CD14-positive monocyte (primary cell): ENCODE data around the gene GOSR2. TPM values are rescaled to one million over a fixed set of nuclear protein-coding genes. Genes with fewer than 3 reads are reported as not detected.

Experiments
- DNase-seq, 3 donors: peaks; one replicate each; pipeline ENCODE4 v3.0.0-alpha.2; 2011 to 2022
- H2AFZ ChIP-seq: 2 replicates; pipeline ENCODE4 v1.6.0; 2012; ENCODE audit warnings: mild to moderate bottlenecking, low read depth, low read length, inconsistent platforms; ENCODE audit not compliant: insufficient read depth, poor library complexity, severe bottlenecking
- H3K27ac ChIP-seq, 2 donors: 1 replicate in 1 of 2; 2 replicates in 1 of 2; pipeline ENCODE4 v1.5.1; 2012 to 2013; ENCODE audit warnings: low read length in 2 of 2, control low read depth in 1 of 2, inconsistent platforms in 1 of 2, low read depth in 1 of 2, mild to moderate bottlenecking in 1 of 2
- H3K27me3 ChIP-seq, 2 donors: one replicate each; pipeline versions ENCODE4 v1.6.0 to v1.6.1; 2011 to 2013; ENCODE audit warnings: low read length in 2 of 2; ENCODE audit not compliant: control insufficient read depth in 2 of 2, insufficient read depth in 2 of 2
- H3K36me3 ChIP-seq, 2 donors: replicated peaks in 1 of 2; 1 replicate in 1 of 2; 2 replicates in 1 of 2; pipeline versions ENCODE4 v1.5.1 to v1.6.1; 2012 to 2013; ENCODE audit warnings: low read length in 2 of 2, control low read depth in 1 of 2, inconsistent platforms in 1 of 2, mild to moderate bottlenecking in 1 of 2; ENCODE audit not compliant: insufficient read depth in 2 of 2, control insufficient read depth in 1 of 2
- H3K4me1 ChIP-seq, 2 donors: 1 replicate in 1 of 2; 2 replicates in 1 of 2; pipeline versions ENCODE4 v1.5.1 to v1.6.1; 2012 to 2013; ENCODE audit warnings: low read length in 2 of 2, control low read depth in 1 of 2, inconsistent platforms in 1 of 2, mild to moderate bottlenecking in 1 of 2, moderate library complexity in 1 of 2; ENCODE audit not compliant: insufficient read depth in 2 of 2, control insufficient read depth in 1 of 2
- H3K4me2 ChIP-seq: replicated peaks from 2 replicates; pipeline ENCODE3; 2012; ENCODE audit warnings: low read length, moderate library complexity, mild to moderate bottlenecking; ENCODE audit not compliant: poor library complexity, severe bottlenecking; ENCODE audit errors: extremely low read depth
- H3K4me3 ChIP-seq, 3 experiments: fragments of 200-600 bp in 1 of 3; sonication (generic) in 1 of 3; replicated peaks in 1 of 3; 1 replicate in 2 of 3; 2 replicates in 1 of 3; pipeline ENCODE4 v1.5.1; 2011 to 2013; ENCODE audit warnings: low read length in 3 of 3, mild to moderate bottlenecking in 3 of 3, control low read depth in 2 of 3, low read depth in 2 of 3, inconsistent platforms in 1 of 3, moderate library complexity in 1 of 3
- H3K79me2 ChIP-seq: 2 replicates; pipeline ENCODE4 v1.6.0; 2012; ENCODE audit warnings: mild to moderate bottlenecking, control low read depth, inconsistent platforms, low read length, moderate library complexity; ENCODE audit not compliant: insufficient read depth
- H3K9ac ChIP-seq: 2 replicates; pipeline ENCODE4 v1.6.0; 2017; ENCODE audit warnings: low read length, mild to moderate bottlenecking; ENCODE audit not compliant: insufficient read depth, poor library complexity, severe bottlenecking
- H3K9me3 ChIP-seq, 2 donors: replicated peaks in 1 of 2; 1 replicate in 1 of 2; 2 replicates in 1 of 2; pipeline versions ENCODE4 v1.5.1 to v1.6.1; 2012 to 2013; ENCODE audit warnings: low read length in 2 of 2, control low read depth in 1 of 2; ENCODE audit not compliant: control insufficient read depth in 1 of 2, insufficient read depth in 1 of 2
- H4K20me1 ChIP-seq: 2 replicates; pipeline ENCODE4 v1.6.0; 2012; ENCODE audit warnings: mild to moderate bottlenecking, low read length, control low read depth, moderate library complexity; ENCODE audit not compliant: insufficient read depth
- H3K27ac Mint-ChIP-seq, 7 donors: one replicate each; pipeline ENCODE4 v1.8.0; 2020; ENCODE audit warnings: mild to moderate bottlenecking in 7 of 7, mixed read lengths in 7 of 7, moderate library complexity in 6 of 7, inconsistent platforms in 2 of 7
- H3K27me3 Mint-ChIP-seq, 3 donors: one replicate each; pipeline ENCODE4 v1.8.0; 2021 to 2022; ENCODE audit warnings: low read depth in 3 of 3, mild to moderate bottlenecking in 3 of 3, mixed read lengths in 3 of 3, moderate library complexity in 3 of 3, inconsistent platforms in 1 of 3
- H3K36me3 Mint-ChIP-seq, 2 donors: one replicate each; pipeline ENCODE4 v1.8.0; 2020; ENCODE audit warnings: mixed read lengths in 2 of 2, inconsistent platforms in 1 of 2, mild to moderate bottlenecking in 1 of 2
- H3K4me1 Mint-ChIP-seq: one replicate; pipeline ENCODE4 v1.8.0; 2020; ENCODE audit warnings: mild to moderate bottlenecking, mixed read lengths
- H3K4me3 Mint-ChIP-seq, 2 donors: one replicate each; pipeline ENCODE4 v1.8.0; 2020; ENCODE audit warnings: mild to moderate bottlenecking in 2 of 2, mixed read lengths in 2 of 2, moderate library complexity in 1 of 2
- H3K9me3 Mint-ChIP-seq, 7 donors: one replicate each; pipeline ENCODE4 v1.8.0; 2020 to 2022; ENCODE audit warnings: mixed read lengths in 7 of 7, mild to moderate bottlenecking in 6 of 7, moderate library complexity in 6 of 7, inconsistent platforms in 2 of 7
- WGBS: methylation state at CpG from one replicate; pipeline ENCODE4 v1.1.5; 2013; ENCODE audit warnings: missing lambda C conversion rate; ENCODE audit not compliant: insufficient coverage; 5-methylcytosine and 5-hydroxymethylcytosine counted together
- intact Hi-C, 2 donors: fragments of 100-400 bp; cut with micrococcal nuclease; formaldehyde crosslinking; loops; one replicate each; pipeline versions ENCODE4 v1.15.0 to v1.15.1; 2023
- polyA plus RNA-seq, 3 donors: library from polyadenylated mRNA; depleted of rRNA in 1 of 3; unstranded in 2 of 3; stranded (reverse) in 1 of 3; fragments of 300-500 nt in 2 of 3; fragments of >200 nt in 1 of 3; fragmentation: Illumina TruSeq in 2 of 3; gene quantifications; 1 replicate in 2 of 3; 2 replicates in 1 of 3; pipeline ENCODE4 v1.2.3, GENCODE V29; 2012 to 2021
- TF ChIP-seq, protein P1 (sequence below): fragments of 200-600 bp; IDR thresholded peaks from one replicate; pipeline ENCODE4 v1.8.0; 2022; ENCODE audit warnings: antibody characterized with exemption, mild to moderate bottlenecking

The GOSR2 gene
- polyA plus RNA-seq, 3 donors, result 25.2 to 31.1 (median 27.7) TPM

DNA sequence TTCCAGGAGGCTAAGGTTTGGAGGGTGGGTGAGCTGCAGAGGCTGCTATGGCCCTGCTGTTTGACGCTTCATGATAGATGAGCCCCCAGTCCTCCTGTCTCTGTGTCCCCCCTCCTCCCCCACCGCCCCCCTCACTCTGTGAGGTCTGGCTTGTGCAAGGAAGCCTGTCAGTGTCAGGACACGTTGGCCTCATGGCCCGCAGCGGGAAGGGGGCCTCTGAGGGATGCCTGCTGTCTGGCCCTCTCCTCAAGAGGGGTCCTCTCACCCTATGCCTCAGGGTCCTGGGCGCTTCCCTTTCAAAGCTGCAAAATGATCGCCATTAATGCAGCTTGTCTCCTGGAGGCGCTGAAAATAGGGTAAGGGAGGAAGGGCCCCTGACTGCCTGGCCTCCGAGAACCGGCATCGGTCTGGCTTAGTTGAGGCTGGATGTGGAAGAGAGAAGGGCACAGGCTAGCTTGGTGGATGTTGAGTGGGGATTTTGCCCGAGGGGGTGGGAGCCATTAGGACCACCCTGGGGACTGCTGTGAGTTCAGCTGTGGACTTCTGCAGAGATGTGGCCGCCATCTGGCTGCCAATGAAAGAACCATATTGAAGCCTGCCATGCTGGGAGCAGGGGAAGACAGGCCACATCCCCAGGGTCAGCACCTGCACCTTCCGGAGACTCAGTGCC is 14.8 kb upstream of the GOSR2 start:
- no peaks in the 10 kb centered on the region for H3K36me3 Mint-ChIP-seq

DNA sequence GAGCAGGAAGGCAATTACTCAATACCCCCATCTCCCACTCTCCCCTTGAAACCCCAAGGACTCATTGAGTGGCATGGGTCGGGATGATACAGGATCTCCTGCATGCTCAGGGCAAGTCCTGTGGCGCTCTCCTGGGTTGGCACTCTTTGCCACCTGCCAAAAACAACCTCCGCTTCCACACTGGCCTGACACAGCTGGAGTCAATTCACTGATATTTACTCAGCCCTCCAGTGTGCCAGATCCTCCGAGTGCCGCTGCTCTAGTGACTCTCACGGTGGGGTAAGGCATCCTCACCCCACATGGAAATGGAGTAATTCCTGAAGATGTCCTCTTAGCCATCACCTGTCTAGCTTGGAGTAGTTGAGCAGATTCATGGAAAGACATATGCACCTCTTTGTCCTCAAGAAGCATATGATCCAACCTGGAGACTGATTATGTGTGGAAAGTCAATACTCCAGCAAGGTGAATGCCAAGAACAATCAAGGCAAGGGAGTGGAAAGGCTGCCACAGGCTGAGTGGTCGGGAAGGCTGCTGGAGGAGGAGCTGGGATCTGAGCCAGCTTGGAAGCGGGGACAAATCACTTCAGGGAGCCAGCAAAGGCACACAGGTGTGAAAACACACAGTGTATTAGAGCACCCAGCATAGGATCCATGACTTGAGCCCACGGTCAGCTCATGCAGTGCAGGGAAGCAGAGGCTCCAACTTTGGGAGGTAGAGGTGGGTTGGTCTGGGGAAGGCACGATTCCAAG is 12.6 kb upstream of the GOSR2 start:
- H3K27ac ChIP-seq, result no peak overlapping the region
- no peaks in the 10 kb centered on the region for H3K36me3 ChIP-seq
- H3K4me1 ChIP-seq, result peaks cover 9% of the 10 kb centered on the region in 2 donors
- H3K9ac ChIP-seq, result no peak overlapping the region
- peaks cover 8% of the 10 kb centered on the region for H3K4me1 Mint-ChIP-seq
- H3K4me3 ChIP-seq, result no peak overlapping the region
- no peak overlapping the region for H3K4me3 Mint-ChIP-seq
- intact Hi-C loops, result no loop called here
- TF ChIP-seq, protein P1, sequence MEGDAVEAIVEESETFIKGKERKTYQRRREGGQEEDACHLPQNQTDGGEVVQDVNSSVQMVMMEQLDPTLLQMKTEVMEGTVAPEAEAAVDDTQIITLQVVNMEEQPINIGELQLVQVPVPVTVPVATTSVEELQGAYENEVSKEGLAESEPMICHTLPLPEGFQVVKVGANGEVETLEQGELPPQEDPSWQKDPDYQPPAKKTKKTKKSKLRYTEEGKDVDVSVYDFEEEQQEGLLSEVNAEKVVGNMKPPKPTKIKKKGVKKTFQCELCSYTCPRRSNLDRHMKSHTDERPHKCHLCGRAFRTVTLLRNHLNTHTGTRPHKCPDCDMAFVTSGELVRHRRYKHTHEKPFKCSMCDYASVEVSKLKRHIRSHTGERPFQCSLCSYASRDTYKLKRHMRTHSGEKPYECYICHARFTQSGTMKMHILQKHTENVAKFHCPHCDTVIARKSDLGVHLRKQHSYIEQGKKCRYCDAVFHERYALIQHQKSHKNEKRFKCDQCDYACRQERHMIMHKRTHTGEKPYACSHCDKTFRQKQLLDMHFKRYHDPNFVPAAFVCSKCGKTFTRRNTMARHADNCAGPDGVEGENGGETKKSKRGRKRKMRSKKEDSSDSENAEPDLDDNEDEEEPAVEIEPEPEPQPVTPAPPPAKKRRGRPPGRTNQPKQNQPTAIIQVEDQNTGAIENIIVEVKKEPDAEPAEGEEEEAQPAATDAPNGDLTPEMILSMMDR, result no peak
- no peaks in the 10 kb centered on the region for H3K36me3 Mint-ChIP-seq
- no peaks in the 10 kb centered on the region for H3K79me2 ChIP-seq
- H3K9me3 Mint-ChIP-seq, result no peaks in the 10 kb centered on the region
- no peak overlapping the region for H3K4me2 ChIP-seq
- no peak for DNase-seq
- H3K9me3 ChIP-seq, result no peaks in the 10 kb centered on the region
- H4K20me1 ChIP-seq, result no peaks in the 10 kb centered on the region
- peaks cover 0 to 12% (median 6%) of the 10 kb centered on the region in 3 donors for H3K27me3 Mint-ChIP-seq
- no peak overlapping the region for H2AFZ ChIP-seq
- H3K27ac Mint-ChIP-seq, result peak overlapping the region in 1 of 7 donors; percentile 4
- WGBS, result 92% methylated on average over 4 of the region's 10 CpGs
- H3K27me3 ChIP-seq, result no peaks in the 10 kb centered on the region

More for the DNA sequence above, 14.8 kb upstream of the GOSR2 start:
- no peak overlapping the region for H3K9ac ChIP-seq
- intact Hi-C loops, result no loop called here
- H2AFZ ChIP-seq, result no peak overlapping the region
- no peak overlapping the region for H3K27ac ChIP-seq
- H3K79me2 ChIP-seq, result no peaks in the 10 kb centered on the region
- peaks cover 9 to 10% of the 10 kb centered on the region in 2 donors for H3K4me1 ChIP-seq
- H3K4me3 Mint-ChIP-seq, result no peak overlapping the region
- TF ChIP-seq, protein P1, result no peak
- H4K20me1 ChIP-seq, result no peaks in the 10 kb centered on the region
- no peak for DNase-seq
- H3K9me3 Mint-ChIP-seq, result no peaks in the 10 kb centered on the region
- 90% methylated on average over 11 of the region's 14 CpGs for WGBS
- H3K9me3 ChIP-seq, result no peaks in the 10 kb centered on the region
- no peak overlapping the region for H3K4me2 ChIP-seq
- peak overlapping the region in 1 of 7 donors; percentile 68 for H3K27ac Mint-ChIP-seq
- no peak overlapping the region for H3K4me3 ChIP-seq
- H3K4me1 Mint-ChIP-seq, result peaks cover 9% of the 10 kb centered on the region
- no peaks in the 10 kb centered on the region for H3K36me3 ChIP-seq
- no peaks in the 10 kb centered on the region for H3K27me3 ChIP-seq
- H3K27me3 Mint-ChIP-seq, result peaks cover 2 to 11% (median 11%) of the 10 kb centered on the region in 3 donors
